Esophagus muscularis mucosa (tissue), 4 donors: ENCODE measurements around the gene KIF26B. TPM values are rescaled to one million over a fixed set of nuclear protein-coding genes. Genes with fewer than 3 reads are reported as not detected.

Source experiments
- DNase-seq: peaks from one replicate; pipeline ENCODE4 v3.0.0-alpha.2; 2017; ENCODE audit errors: extremely low spot score
- H3K27ac ChIP-seq, 4 donors: fragments of 200-600 bp; sonication (generic); replicated peaks in 1 of 4; 1 replicate in 3 of 4; 2 replicates in 1 of 4; pipeline ENCODE4 v1.5.1; 2016 to 2019; ENCODE audit warnings: mild to moderate bottlenecking in 1 of 4
- H3K27me3 ChIP-seq, 4 donors: fragments of 200-600 bp; sonication (generic); one replicate each; pipeline versions ENCODE4 v1.5.1 to v1.6.0; 2016 to 2019
- H3K36me3 ChIP-seq, 4 donors: fragments of 200-600 bp; sonication (generic); one replicate each; pipeline ENCODE4 v1.5.1; 2016 to 2019
- H3K4me1 ChIP-seq, 4 donors: fragments of 200-600 bp; sonication (generic); one replicate each; pipeline ENCODE4 v1.5.1; 2016 to 2019
- H3K4me3 ChIP-seq, 4 donors: fragments of 200-600 bp; sonication (generic); 1 replicate in 2 of 4; 2 replicates in 2 of 4; pipeline ENCODE4 v1.5.1; 2016 to 2019; ENCODE audit warnings: mild to moderate bottlenecking in 4 of 4, moderate library complexity in 1 of 4
- H3K9me3 ChIP-seq, 4 donors: fragments of 200-600 bp; sonication (generic); 1 replicate in 3 of 4; 2 replicates in 1 of 4; pipeline ENCODE4 v1.5.1; 2016 to 2019
- CTCF ChIP-seq, 3 experiments: fragments of 200-600 bp in 2 of 3; fragments of 450-650 bp in 1 of 3; sonication (generic) in 2 of 3; IDR thresholded peaks; one replicate each; pipeline ENCODE4 v1.5.1; 2017 to 2019; ENCODE audit warnings: antibody characterized with exemption in 3 of 3, mild to moderate bottlenecking in 2 of 3, moderate library complexity in 1 of 3
- EP300 ChIP-seq: sonication (generic); formaldehyde crosslinking; IDR thresholded peaks from one replicate; pipeline ENCODE4 v1.6.1; 2017; ENCODE audit warnings: antibody characterized with exemption
- POLR2A ChIP-seq: fragments of 450-650 bp; IDR thresholded peaks from one replicate; pipeline ENCODE4 v1.6.1; 2017; ENCODE audit warnings: antibody characterized with exemption, moderate library complexity, mild to moderate bottlenecking, low read depth
- POLR2AphosphoS5 ChIP-seq, 2 donors: sonication (generic); formaldehyde crosslinking; IDR thresholded peaks; one replicate each; pipeline ENCODE4 v1.6.1; 2017; ENCODE audit warnings: antibody characterized with exemption in 2 of 2
- WGBS: methylation state at CpG from one replicate; pipeline ENCODE4 v1.1.5; 2018; 5-methylcytosine and 5-hydroxymethylcytosine counted together
- intact Hi-C: fragments of 100-400 bp; cut with DNase I; formaldehyde crosslinking; loops from one replicate; pipeline ENCODE4 v1.15.1; 2023
- total RNA-seq, 4 donors: library from RNA; depleted of rRNA; stranded (reverse); fragments of >200 nt; gene quantifications; one replicate each; pipeline versions ENCODE4 v1.1.0 to v1.2.1, GENCODE V29; 2016

Gene KIF26B
- total RNA-seq, 4 donors from 2014 or later = 0.13 to 3.7 (median 1.3) TPM

- H3K27me3 ChIP-seq = no peaks in the 10 kb centered on the region
- H3K27ac ChIP-seq = no peak overlapping the region
- TF ChIP-seq CTCF (IDR thresholded peaks at IDR 0.05) (no peak), EP300 (no peak), POLR2AphosphoS5 (IDR thresholded peaks at IDR 0.05) (no peak), POLR2A (no peak)
- DNase-seq = no peak
- no peaks in the 10 kb centered on the region for H3K36me3 ChIP-seq
- H3K9me3 ChIP-seq = no peaks in the 10 kb centered on the region
- H3K4me3 ChIP-seq = no peak overlapping the region
- intact Hi-C loops = no loop called here
- WGBS = 91% methylated on average over 2 of the region's 2 CpGs
- H3K4me1 ChIP-seq = no peaks in the 10 kb centered on the region
Measured at GRCh38 chr1:245526141-245526540, 371.4 kb downstream of the KIF26B start.

- 93% methylated on average over 7 of the region's 7 CpGs for WGBS
- no peak for DNase-seq
- Histone ChIP-seq H3K9me3 (no peaks in the 10 kb centered on the region), H3K27me3 (no peaks in the 10 kb centered on the region), H3K27ac (no peak overlapping the region), H3K36me3 (no peaks in the 10 kb centered on the region), H3K4me3 (no peak overlapping the region), H3K4me1 (no peaks in the 10 kb centered on the region)
- intact Hi-C loops = no loop called here
- TF ChIP-seq EP300 (no peak), POLR2AphosphoS5 (IDR thresholded peaks at IDR 0.05) (no peak), POLR2A (no peak), CTCF (IDR thresholded peaks at IDR 0.05) (no peak)
Measured at GRCh38 chr1:245528258-245528635, 373.5 kb downstream of the KIF26B start.

- DNase-seq = no peak
- WGBS = 76% methylated on average over 2 of the region's 2 CpGs
- H3K36me3 ChIP-seq = no peaks in the 10 kb centered on the region
- intact Hi-C loops = no loop called here
- H3K9me3 ChIP-seq = no peaks in the 10 kb centered on the region
- no peak for TF ChIP-seq EP300
- TF ChIP-seq POLR2AphosphoS5 (IDR thresholded peaks at IDR 0.05) = no peak
- TF ChIP-seq CTCF (IDR thresholded peaks at IDR 0.05) = no peak
- TF ChIP-seq POLR2A = no peak
- no peak overlapping the region for H3K4me3 ChIP-seq
- no peaks in the 10 kb centered on the region for H3K4me1 ChIP-seq
- no peak overlapping the region for H3K27ac ChIP-seq
- no peaks in the 10 kb centered on the region for H3K27me3 ChIP-seq
Measured at GRCh38 chr1:245530937-245531336, 376.2 kb downstream of the KIF26B start.

GRCh38 chr1:245537992-245538391 lies 383.2 kb downstream of the KIF26B start:
- WGBS = 85% methylated on average over 3 of the region's 3 CpGs
- intact Hi-C loops = no loop called here
- no peak overlapping the region for H3K4me3 ChIP-seq

More at GRCh38 chr1:245537992-245538391, 383.2 kb downstream of the KIF26B start:
- H3K27ac ChIP-seq = no peak overlapping the region
- H3K9me3 ChIP-seq = no peaks in the 10 kb centered on the region
- DNase-seq = no peak
- H3K27me3 ChIP-seq = no peaks in the 10 kb centered on the region
- TF ChIP-seq POLR2AphosphoS5 (IDR thresholded peaks at IDR 0.05) = no peak
- TF ChIP-seq POLR2A = no peak
- TF ChIP-seq EP300 = no peak
- TF ChIP-seq CTCF (IDR thresholded peaks at IDR 0.05) = no peak
- H3K36me3 ChIP-seq = no peaks in the 10 kb centered on the region
- H3K4me1 ChIP-seq = no peaks in the 10 kb centered on the region
